Kidney epithelial cell (primary cell): ENCODE data around the gene LCN9. TPM values are rescaled to one million over a fixed set of nuclear protein-coding genes. Genes with fewer than 3 reads are reported as not detected.

ENCODE experiments used
- DNase-seq: peaks from one replicate; pipeline ENCODE4 v3.0.0-alpha.2; 2010; ENCODE audit warnings: low read depth
- H3K27me3 ChIP-seq: 2 replicates; pipeline ENCODE4 v1.6.0; 2011; ENCODE audit warnings: low read length; ENCODE audit not compliant: control insufficient read depth, insufficient read depth
- H3K36me3 ChIP-seq: 2 replicates; pipeline ENCODE4 v1.5.1; 2011; ENCODE audit warnings: low read length; ENCODE audit not compliant: control insufficient read depth, insufficient read depth
- H3K4me3 ChIP-seq: 2 replicates; pipeline ENCODE4 v1.5.1; 2011; ENCODE audit warnings: low read depth, mild to moderate bottlenecking, control low read depth, low read length
- total RNA-seq: library from RNA; depleted of rRNA; stranded (reverse); fragments of >200 nt; gene quantifications from 2 replicates; pipeline ENCODE4 v1.2.3, GENCODE V29; 2015
- TF ChIP-seq, protein P1 (sequence below): IDR thresholded peaks from 2 replicates; pipeline ENCODE4 v1.5.1; 2011; ENCODE audit warnings: mild to moderate bottlenecking, moderate library complexity, low read length, control low read depth, inconsistent platforms; ENCODE audit not compliant: insufficient read depth, poor library complexity, severe bottlenecking

Gene LCN9
- total RNA-seq, 1 donor from 2014 or later = not detected

DNA sequence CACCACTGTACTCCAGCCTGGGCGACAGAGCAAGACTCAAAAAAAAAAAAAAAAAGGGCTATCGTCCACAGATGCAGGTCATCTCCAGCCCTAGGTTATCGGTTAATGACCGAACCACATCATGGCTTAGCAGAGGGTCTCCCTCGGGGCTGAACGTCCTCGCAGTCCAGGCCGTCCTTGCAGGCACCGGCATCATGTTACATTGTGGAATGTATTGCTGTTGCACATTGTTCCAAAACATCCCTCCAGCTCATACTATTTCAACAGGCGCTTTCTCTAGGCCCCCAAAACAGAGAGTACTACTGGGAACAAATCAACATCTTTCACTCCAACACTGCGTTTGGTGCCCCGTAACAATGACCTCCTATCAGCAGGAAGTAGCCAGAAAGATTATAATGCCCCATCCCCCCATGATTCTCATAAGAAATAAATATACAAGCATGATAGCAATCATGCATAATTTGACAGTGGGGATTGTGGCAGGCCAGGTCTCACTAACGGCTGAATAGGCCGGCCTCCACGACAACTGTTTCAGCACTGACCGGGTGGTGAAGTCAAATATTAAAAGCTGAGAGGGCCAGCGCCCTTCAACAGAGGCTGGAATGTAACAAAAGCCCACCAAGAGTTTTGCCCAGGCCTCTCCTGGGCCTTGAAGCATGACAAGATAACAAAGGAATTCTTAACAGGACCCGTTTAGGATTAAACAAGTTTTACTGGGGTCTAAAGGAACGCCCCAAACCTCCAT lies 1.1 kb upstream of the LCN9 start:
- TF ChIP-seq, protein P1, sequence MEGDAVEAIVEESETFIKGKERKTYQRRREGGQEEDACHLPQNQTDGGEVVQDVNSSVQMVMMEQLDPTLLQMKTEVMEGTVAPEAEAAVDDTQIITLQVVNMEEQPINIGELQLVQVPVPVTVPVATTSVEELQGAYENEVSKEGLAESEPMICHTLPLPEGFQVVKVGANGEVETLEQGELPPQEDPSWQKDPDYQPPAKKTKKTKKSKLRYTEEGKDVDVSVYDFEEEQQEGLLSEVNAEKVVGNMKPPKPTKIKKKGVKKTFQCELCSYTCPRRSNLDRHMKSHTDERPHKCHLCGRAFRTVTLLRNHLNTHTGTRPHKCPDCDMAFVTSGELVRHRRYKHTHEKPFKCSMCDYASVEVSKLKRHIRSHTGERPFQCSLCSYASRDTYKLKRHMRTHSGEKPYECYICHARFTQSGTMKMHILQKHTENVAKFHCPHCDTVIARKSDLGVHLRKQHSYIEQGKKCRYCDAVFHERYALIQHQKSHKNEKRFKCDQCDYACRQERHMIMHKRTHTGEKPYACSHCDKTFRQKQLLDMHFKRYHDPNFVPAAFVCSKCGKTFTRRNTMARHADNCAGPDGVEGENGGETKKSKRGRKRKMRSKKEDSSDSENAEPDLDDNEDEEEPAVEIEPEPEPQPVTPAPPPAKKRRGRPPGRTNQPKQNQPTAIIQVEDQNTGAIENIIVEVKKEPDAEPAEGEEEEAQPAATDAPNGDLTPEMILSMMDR = no peak
- Histone ChIP-seq H3K36me3 (no peaks in the 10 kb centered on the region), H3K4me3 (no peak overlapping the region), H3K27me3 (no peaks in the 10 kb centered on the region)
- DNase-seq = no peak

DNA sequence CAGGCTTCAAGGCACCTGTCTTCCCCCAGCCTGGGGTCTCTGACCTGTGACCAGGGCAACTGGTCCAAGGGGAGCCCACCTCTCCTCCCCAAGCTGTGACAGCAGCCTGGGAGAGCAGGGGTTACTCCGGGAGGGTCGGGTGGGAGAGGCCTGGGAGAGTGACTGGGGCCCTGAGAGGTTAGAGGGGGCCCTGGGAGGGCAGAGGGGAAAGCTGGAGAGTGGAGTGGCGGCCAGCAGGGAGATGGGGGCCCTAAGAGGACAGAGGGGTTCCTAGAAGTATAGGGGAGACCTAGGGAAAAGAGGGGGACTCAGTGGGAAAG lies 302 bp downstream of the LCN9 start:
- DNase-seq = no peak
- peaks cover 2% of the 10 kb centered on the region for H3K27me3 ChIP-seq
- H3K36me3 ChIP-seq = no peaks in the 10 kb centered on the region
- H3K4me3 ChIP-seq = no peak overlapping the region
- TF ChIP-seq, protein P1 = no peak

DNA sequence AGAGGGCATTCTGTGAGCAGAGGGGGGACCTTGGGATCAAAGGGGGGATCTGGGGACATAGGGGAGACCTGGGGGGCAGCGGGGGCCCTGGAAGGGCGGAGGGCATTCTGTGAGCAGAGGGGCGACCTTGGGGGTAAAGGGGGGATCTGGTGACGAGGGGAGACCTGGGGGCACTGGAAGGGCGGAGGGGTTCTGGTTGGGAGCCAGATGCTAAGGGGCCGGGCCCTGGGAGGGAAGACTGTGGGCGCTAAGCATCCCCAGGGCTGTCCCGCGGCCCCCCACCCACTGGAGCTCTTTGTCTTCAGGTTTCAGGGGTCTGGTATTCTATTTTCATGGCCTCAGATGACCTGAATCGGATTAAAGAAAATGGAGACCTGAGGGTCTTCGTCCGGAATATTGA lies 748 bp downstream of the LCN9 start:
- no peak for DNase-seq
- Histone ChIP-seq H3K4me3 (no peak overlapping the region), H3K36me3 (no peaks in the 10 kb centered on the region), H3K27me3 (peaks cover 2% of the 10 kb centered on the region)
- TF ChIP-seq, protein P1 = no peak

DNA sequence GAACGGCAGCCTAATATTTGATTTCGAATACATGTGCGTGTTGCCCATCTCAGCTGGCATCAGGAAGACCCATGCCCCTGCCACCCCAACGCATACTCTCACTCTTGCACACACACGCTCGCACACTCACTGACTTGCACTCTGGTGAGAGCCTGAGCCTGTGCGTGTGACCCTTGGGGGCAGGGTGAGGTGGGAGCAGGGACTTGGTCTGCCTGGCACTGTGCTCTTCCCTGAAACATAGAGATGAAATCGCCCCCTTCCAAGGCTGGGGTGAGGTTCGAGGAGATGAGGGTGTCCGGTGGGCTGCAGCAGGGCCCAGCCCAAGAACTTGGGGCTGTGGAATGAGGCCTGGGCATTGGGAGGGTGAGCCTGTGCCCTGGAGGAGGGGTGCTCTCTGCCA lies 1.2 kb downstream of the LCN9 start:
- peaks cover 2% of the 10 kb centered on the region for H3K27me3 ChIP-seq
- no peaks in the 10 kb centered on the region for H3K36me3 ChIP-seq
- no peak overlapping the region for H3K4me3 ChIP-seq
- DNase-seq = no peak
- TF ChIP-seq, protein P1 = no peak

DNA sequence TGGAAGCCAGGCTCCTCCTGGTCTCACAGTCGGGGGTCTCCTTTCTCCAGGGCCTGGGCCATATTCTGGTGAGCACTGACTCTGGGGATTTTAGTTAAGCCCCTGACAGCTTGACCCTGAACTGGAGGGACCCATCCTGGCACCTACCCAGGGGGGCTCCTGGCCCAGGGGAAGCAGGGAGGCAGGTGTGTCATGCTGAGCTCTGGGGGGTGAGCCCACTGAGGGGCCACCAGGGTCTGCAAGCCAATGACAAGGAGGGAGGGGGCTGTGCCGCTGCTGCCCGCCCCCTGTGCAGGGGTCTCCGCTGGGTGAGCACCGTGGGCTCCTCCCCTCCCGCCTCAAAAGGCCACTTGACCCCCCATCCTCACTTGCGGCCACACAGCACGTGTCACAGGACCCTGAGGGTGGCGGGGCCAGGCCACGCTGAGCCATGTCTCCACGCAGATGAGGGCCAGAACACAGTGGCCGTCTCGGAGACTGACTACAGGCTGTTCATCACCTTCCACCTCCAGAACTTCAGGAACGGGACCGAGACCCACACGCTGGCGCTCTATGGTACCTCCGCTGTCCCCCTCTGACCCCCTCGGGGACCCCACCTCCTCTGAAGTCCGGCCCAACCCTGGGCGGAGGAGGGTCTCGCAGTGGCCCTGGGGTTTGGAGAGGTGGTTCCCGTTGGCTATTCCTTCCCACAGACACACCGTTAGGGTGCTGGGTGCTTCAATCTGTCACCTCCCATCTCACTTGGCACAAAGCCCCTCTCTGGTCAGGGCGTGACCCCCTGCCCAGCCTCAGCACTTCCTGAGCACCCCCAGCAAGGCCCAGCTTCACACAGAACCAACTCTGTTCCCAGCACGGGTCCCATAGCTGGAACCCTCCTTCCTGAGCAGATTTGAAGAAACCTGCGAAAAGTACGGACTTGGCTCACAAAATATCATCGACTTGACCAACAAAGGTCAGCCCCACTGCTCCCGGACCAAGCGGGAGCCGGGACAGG lies 2.0 kb downstream of the LCN9 start:
- DNase-seq = no peak
- H3K27me3 ChIP-seq = peaks cover 2% of the 10 kb centered on the region
- H3K36me3 ChIP-seq = no peaks in the 10 kb centered on the region
- TF ChIP-seq, protein P1 = no peak
- H3K4me3 ChIP-seq = no peak overlapping the region
